Right kidney (tissue), 9 donors: ENCODE measurements around the gene CFAP99.
"Not testable (repeated sequence)": the region's sequence is repeated elsewhere in the genome, so short reads cannot be mapped to it uniquely, and the experiment has no call there.

Experiments used
- DNase-seq: peaks from one replicate; pipeline ENCODE4 v3.0.0-alpha.2; 2016
- long read RNA-seq, 8 donors: transcript quantifications; one replicate each; lab custom pipeline, GENCODE V29; 2026

The CFAP99 gene
- long read RNA-seq, donor 1, result 0 reads
- long read RNA-seq, donor 2, result 0 reads
- long read RNA-seq, donor 3, result 0 reads
- long read RNA-seq, donor 4, result 0 reads
- long read RNA-seq, donor 5, result 0 reads
- long read RNA-seq, donor 6, result 0 reads
- long read RNA-seq, donor 7, result 0 reads
- long read RNA-seq, donor 8, result 0 reads

- DNase-seq, result peak; percentile 84
Measured at GRCh38 chr4:2418650-2419571, at the start of gene CFAP99. CFAP99 (plus strand) TSS chr4:2418955.

GRCh38 chr4:2370597-2371320 lies 48.0 kb upstream of the CFAP99 start:
- no peak for DNase-seq

- DNase-seq, result no peak
Measured at GRCh38 chr4:2371765-2372487, 46.8 kb upstream of the CFAP99 start.

GRCh38 chr4:2372488-2373030 lies 46.2 kb upstream of the CFAP99 start:
- no peak for DNase-seq

GRCh38 chr4:2373532-2373931 lies 45.2 kb upstream of the CFAP99 start:
- no peak for DNase-seq

- DNase-seq, result no peak
Measured at GRCh38 chr4:2375427-2375826, 43.3 kb upstream of the CFAP99 start.

- no peak for DNase-seq
Measured at GRCh38 chr4:2377241-2377640, 41.5 kb upstream of the CFAP99 start.

- DNase-seq, result no peak
Measured at GRCh38 chr4:2378401-2378800, 40.4 kb upstream of the CFAP99 start.

GRCh38 chr4:2378898-2379297 lies 39.9 kb upstream of the CFAP99 start:
- DNase-seq, result no peak

- DNase-seq, result not testable (repeated sequence)
Measured at GRCh38 chr4:2380589-2380988, 38.2 kb upstream of the CFAP99 start.

GRCh38 chr4:2382769-2383202 lies 36.0 kb upstream of the CFAP99 start:
- not testable (repeated sequence) for DNase-seq

- not testable (repeated sequence) for DNase-seq
Measured at GRCh38 chr4:2383220-2383631, 35.5 kb upstream of the CFAP99 start.

- DNase-seq, result no peak
Measured at GRCh38 chr4:2383760-2384159, 35.0 kb upstream of the CFAP99 start.

GRCh38 chr4:2384245-2384644 lies 34.5 kb upstream of the CFAP99 start:
- no peak for DNase-seq

GRCh38 chr4:2385516-2385915 lies 33.2 kb upstream of the CFAP99 start:
- DNase-seq, result no peak

- no peak for DNase-seq
Measured at GRCh38 chr4:2386717-2387116, 32.0 kb upstream of the CFAP99 start.

- DNase-seq, result no peak
Measured at GRCh38 chr4:2387218-2387617, 31.5 kb upstream of the CFAP99 start.

- no peak for DNase-seq
Measured at GRCh38 chr4:2387829-2388228, 30.9 kb upstream of the CFAP99 start.

- no peak for DNase-seq
Measured at GRCh38 chr4:2388429-2389182, 30.1 kb upstream of the CFAP99 start.

GRCh38 chr4:2389691-2390090 lies 29.1 kb upstream of the CFAP99 start:
- DNase-seq, result no peak

- DNase-seq, result no peak
Measured at GRCh38 chr4:2390146-2390545, 28.6 kb upstream of the CFAP99 start.
